ENCODE measurements around the gene LRP1.

GRCh38 chr12:57199191-57199590 is 70.9 kb downstream of the LRP1 start:
- TF ChIP-seq POLR2AphosphoS5 (IDR thresholded peaks at IDR 0.05; ENCODE audit: low read depth, low read length): no peak
- TF ChIP-seq POLR2A (IDR thresholded peaks at IDR 0.05; ENCODE audit: low read depth, low read length): no peak
- no peak for TF ChIP-seq TAF1 (IDR thresholded peaks at IDR 0.05; ENCODE audit: borderline replicate concordance, low read depth, low read length)

Data from GM12892 (cell line).